Spinal cord (tissue), 10 donors: ENCODE data around the gene TMEM234. TPM values are rescaled to one million over a fixed set of nuclear protein-coding genes. Genes with fewer than 3 reads are reported as not detected.
A peak's percentile ranks its signal among the peaks of the same experiment; 100 is the strongest.

ENCODE experiments used
- DNase-seq, 6 donors: peaks; one replicate each; pipeline versions ENCODE4 v3.0.0 to v3.0.0-alpha.2; 2013 to 2015; ENCODE audit warnings: low spot score in 6 of 6, low read depth in 4 of 6
- H3K27ac ChIP-seq: one replicate; pipeline ENCODE4 v1.5.1; 2013; ENCODE audit warnings: low read depth, low read length, control low read depth
- H3K27me3 ChIP-seq: one replicate; pipeline ENCODE4 v1.6.1; 2013; ENCODE audit warnings: low read length; ENCODE audit not compliant: control insufficient read depth, insufficient read depth
- H3K36me3 ChIP-seq: one replicate; pipeline ENCODE4 v1.6.1; 2013; ENCODE audit warnings: low read length; ENCODE audit not compliant: control insufficient read depth, insufficient read depth
- H3K4me1 ChIP-seq: one replicate; pipeline ENCODE4 v1.6.1; 2013; ENCODE audit warnings: low read length; ENCODE audit not compliant: control insufficient read depth, insufficient read depth
- H3K4me3 ChIP-seq: one replicate; pipeline ENCODE4 v1.5.1; 2013; ENCODE audit warnings: low read depth, low read length, control low read depth
- H3K9me3 ChIP-seq: one replicate; pipeline ENCODE4 v1.6.1; 2013; ENCODE audit warnings: low read length; ENCODE audit not compliant: control insufficient read depth, insufficient read depth
- WGBS: methylation state at CpG from one replicate; pipeline ENCODE4 v1.1.5; 2013; ENCODE audit warnings: missing lambda C conversion rate; ENCODE audit not compliant: insufficient coverage; 5-methylcytosine and 5-hydroxymethylcytosine counted together
- polyA plus RNA-seq, 2 donors: library from polyadenylated mRNA; unstranded; fragments of 120-200 nt; gene quantifications; one replicate each; pipeline ENCODE4 v1.2.1, GENCODE V29; 2013; ENCODE audit not compliant: insufficient read length in 2 of 2
- total RNA-seq, 2 donors: library from RNA; depleted of rRNA in 1 of 2; stranded (reverse); fragments of 120-200 nt in 1 of 2; fragments of >200 nt in 1 of 2; gene quantifications; one replicate each; pipeline versions ENCODE4 v1.2.3 to v1.2.4, GENCODE V29; 2013 to 2014
- donor health status: healthy.

Gene TMEM234
- total and polyA plus RNA-seq, 4 donors, result 15.3 to 27.4 (median 23.0) TPM

- no peak for DNase-seq
- Histone ChIP-seq H3K27ac (no peak overlapping the region), H3K27me3 (no peaks in the 10 kb centered on the region), H3K9me3 (no peaks in the 10 kb centered on the region), H3K4me3 (peak overlapping the region; percentile 71), H3K36me3 (peaks cover 45% of the 10 kb centered on the region), H3K4me1 (peaks cover 24% of the 10 kb centered on the region)
- WGBS, result 1% methylated on average over 10 of the region's 13 CpGs
These were observed 573 bp downstream of the TMEM234 start for GRCh38 chr1:32221581-32221979.

GRCh38 chr1:32220746-32221580 is 1.2 kb downstream of the TMEM234 start:
- H3K27me3 ChIP-seq, result no peaks in the 10 kb centered on the region
- 100% methylated on average over 1 of the region's 4 CpGs for WGBS
- peaks cover 45% of the 10 kb centered on the region for H3K36me3 ChIP-seq
- H3K4me1 ChIP-seq, result peaks cover 27% of the 10 kb centered on the region
- no peaks in the 10 kb centered on the region for H3K9me3 ChIP-seq
- no peak overlapping the region for H3K27ac ChIP-seq
- DNase-seq, result no peak
- peak overlapping the region; percentile 71 for H3K4me3 ChIP-seq

GRCh38 chr1:32219022-32219421 is 3.1 kb downstream of the TMEM234 start:
- no peak for DNase-seq
- H3K27ac ChIP-seq, result no peak overlapping the region
- peaks cover 45% of the 10 kb centered on the region for H3K36me3 ChIP-seq
- H3K27me3 ChIP-seq, result no peaks in the 10 kb centered on the region
- H3K4me3 ChIP-seq, result no peak overlapping the region
- peaks cover 30% of the 10 kb centered on the region for H3K4me1 ChIP-seq
- 91% methylated on average over 5 of the region's 7 CpGs for WGBS
- H3K9me3 ChIP-seq, result no peaks in the 10 kb centered on the region

GRCh38 chr1:32216566-32216965 is 5.6 kb downstream of the TMEM234 start:
- no peak for DNase-seq
- Histone ChIP-seq H3K4me1 (peaks cover 15% of the 10 kb centered on the region), H3K27me3 (no peaks in the 10 kb centered on the region), H3K9me3 (no peaks in the 10 kb centered on the region), H3K4me3 (no peak overlapping the region), H3K27ac (no peak overlapping the region), H3K36me3 (peaks cover 60% of the 10 kb centered on the region)
- WGBS, result 93% methylated on average over 3 of the region's 5 CpGs

GRCh38 chr1:32215629-32216480 is 6.3 kb downstream of the TMEM234 start:
- Histone ChIP-seq H3K4me3 (no peak overlapping the region), H3K27ac (no peak overlapping the region), H3K36me3 (peaks cover 62% of the 10 kb centered on the region), H3K9me3 (no peaks in the 10 kb centered on the region), H3K27me3 (no peaks in the 10 kb centered on the region), H3K4me1 (peaks cover 8% of the 10 kb centered on the region)
- DNase-seq, result peak in 2 of 6 donors; percentile 72 to 74
- 85% methylated on average over 7 of the region's 10 CpGs for WGBS

GRCh38 chr1:32208891-32209328 is 13.2 kb downstream of the TMEM234 start, which contains the start of gene DCDC2B:
TSS of gene DCDC2B (plus strand) at chr1:32209089. CDS start at chr1:32209094, 5 bp downstream.
- no peak within 1 kb of the TSS for H3K27ac ChIP-seq
- peaks cover 38% of the 10 kb centered on the region for H3K36me3 ChIP-seq
- H3K27me3 ChIP-seq, result no peaks in the 10 kb centered on the region
- peak in 2 of 6 donors; percentile 37 to 45 for DNase-seq
- WGBS, result 52% methylated on average over 5 of the region's 5 CpGs
- H3K4me3 ChIP-seq, result no peak within 1 kb of the TSS
- no peaks in the 10 kb centered on the region for H3K9me3 ChIP-seq
- peaks cover 38% of the 10 kb centered on the region for H3K4me1 ChIP-seq

- DNase-seq, result no peak
- H3K27ac ChIP-seq, result no peak overlapping the region
- no peaks in the 10 kb centered on the region for H3K9me3 ChIP-seq
- H3K36me3 ChIP-seq, result peaks cover 43% of the 10 kb centered on the region
- WGBS, result 92% methylated on average over 6 of the region's 6 CpGs
- no peaks in the 10 kb centered on the region for H3K27me3 ChIP-seq
- H3K4me1 ChIP-seq, result peaks cover 38% of the 10 kb centered on the region
- H3K4me3 ChIP-seq, result no peak overlapping the region
These were observed 13.7 kb downstream of the TMEM234 start for GRCh38 chr1:32208469-32208868.

- DNase-seq, result peak in 5 of 6 donors; percentile 74 to 97 (median 83)
- peaks cover 51% of the 10 kb centered on the region for H3K4me1 ChIP-seq
- H3K27me3 ChIP-seq, result no peaks in the 10 kb centered on the region
- 1% methylated on average over 75 of the region's 77 CpGs for WGBS
- H3K4me3 ChIP-seq, result peak within 1 kb of the TSS; percentile 82
- no peaks in the 10 kb centered on the region for H3K9me3 ChIP-seq
- peak within 1 kb of the TSS; percentile 47 for H3K27ac ChIP-seq
- peaks cover 40% of the 10 kb centered on the region for H3K36me3 ChIP-seq
These were observed 16.5 kb downstream of the TMEM234 start, which contains the start of gene IQCC for GRCh38 chr1:32205401-32206370. TSS of gene IQCC (plus strand) at chr1:32205671. CDS start at chr1:32205682, 11 bp downstream.
